Stomach smooth muscle (tissue), 2 donors: ENCODE measurements around the gene MSH3.
"Not testable (repeated sequence)": the region's sequence is repeated elsewhere in the genome, so short reads cannot be mapped to it uniquely, and the experiment has no call there.

Source experiments
- H3K27ac ChIP-seq: one replicate; pipeline ENCODE4 v1.7.0; 2013; ENCODE audit warnings: mild to moderate bottlenecking, low read length, inconsistent platforms
- H3K27me3 ChIP-seq, 2 donors: one replicate each; pipeline ENCODE4 v1.7.0; 2013; ENCODE audit warnings: low read length in 2 of 2; ENCODE audit not compliant: insufficient read depth in 2 of 2, control insufficient read depth in 1 of 2
- H3K36me3 ChIP-seq, 2 donors: one replicate each; pipeline ENCODE4 v1.7.0; 2013; ENCODE audit warnings: low read length in 2 of 2; ENCODE audit not compliant: control insufficient read depth in 2 of 2, insufficient read depth in 2 of 2
- H3K4me1 ChIP-seq: one replicate; pipeline ENCODE4 v1.7.0; 2013; ENCODE audit warnings: low read length; ENCODE audit not compliant: control insufficient read depth, insufficient read depth
- H3K4me3 ChIP-seq, 2 donors: one replicate each; pipeline ENCODE4 v1.7.0; 2013; ENCODE audit warnings: low read length in 2 of 2
- H3K9ac ChIP-seq, 2 donors: one replicate each; pipeline ENCODE4 v1.7.0; 2013; ENCODE audit warnings: low read length in 2 of 2, mild to moderate bottlenecking in 1 of 2
- H3K9me3 ChIP-seq, 2 donors: one replicate each; pipeline ENCODE4 v1.7.0; 2013; ENCODE audit warnings: low read length in 2 of 2; ENCODE audit not compliant: control insufficient read depth in 2 of 2
- donor health status: healthy.
- donor health status: Pancreatic carcinoma.

MSH3 gene

GRCh38 chr5:80809451-80809850, 155.0 kb downstream of the MSH3 start:
- Histone ChIP-seq H3K4me3 (no peak overlapping the region), H3K27me3 (no peaks in the 10 kb centered on the region), H3K9ac (no peak overlapping the region), H3K27ac (no peak overlapping the region), H3K9me3 (no peaks in the 10 kb centered on the region), H3K36me3 (peaks cover 2% of the 10 kb centered on the region in 2 donors), H3K4me1 (no peaks in the 10 kb centered on the region)

GRCh38 chr5:80810425-80810824, 156.0 kb downstream of the MSH3 start:
- Histone ChIP-seq H3K4me1 (no peaks in the 10 kb centered on the region), H3K27ac (no peak overlapping the region), H3K27me3 (no peaks in the 10 kb centered on the region), H3K36me3 (peaks cover 2 to 6% of the 10 kb centered on the region in 2 donors), H3K9ac (no peak overlapping the region), H3K9me3 (no peaks in the 10 kb centered on the region), H3K4me3 (no peak overlapping the region)

- Histone ChIP-seq H3K9ac (no peak overlapping the region), H3K4me1 (no peaks in the 10 kb centered on the region), H3K36me3 (peaks cover 2 to 7% of the 10 kb centered on the region in 2 donors), H3K9me3 (no peaks in the 10 kb centered on the region), H3K4me3 (no peak overlapping the region), H3K27me3 (no peaks in the 10 kb centered on the region), H3K27ac (no peak overlapping the region)
Observed at GRCh38 chr5:80816590-80816989, 162.1 kb downstream of the MSH3 start.

- H3K9me3 ChIP-seq, result no peaks in the 10 kb centered on the region
Observed at GRCh38 chr5:80820685-80821084, 166.2 kb downstream of the MSH3 start.

GRCh38 chr5:80822640-80823039, 168.2 kb downstream of the MSH3 start:
- no peak overlapping the region for H3K27ac ChIP-seq
- no peaks in the 10 kb centered on the region for H3K9me3 ChIP-seq
- H3K9ac ChIP-seq, result no peak overlapping the region
- H3K36me3 ChIP-seq, result peaks cover 0 to 3% of the 10 kb centered on the region in 2 donors
- no peaks in the 10 kb centered on the region for H3K4me1 ChIP-seq
- no peaks in the 10 kb centered on the region for H3K27me3 ChIP-seq
- H3K4me3 ChIP-seq, result no peak overlapping the region

More at GRCh38 chr5:80820685-80821084, 166.2 kb downstream of the MSH3 start:
- H3K9ac ChIP-seq, result no peak overlapping the region
- no peak overlapping the region for H3K27ac ChIP-seq
- no peaks in the 10 kb centered on the region for H3K4me1 ChIP-seq
- H3K4me3 ChIP-seq, result no peak overlapping the region
- H3K27me3 ChIP-seq, result no peaks in the 10 kb centered on the region
- peaks cover 0 to 3% of the 10 kb centered on the region in 2 donors for H3K36me3 ChIP-seq

GRCh38 chr5:80824159-80824558, 169.7 kb downstream of the MSH3 start:
- not testable (repeated sequence) for H3K27ac ChIP-seq

GRCh38 chr5:80825786-80826460, 171.5 kb downstream of the MSH3 start:
- H3K4me1 ChIP-seq, result no peaks in the 10 kb centered on the region
- H3K4me3 ChIP-seq, result no peak overlapping the region
- no peaks in the 10 kb centered on the region for H3K27me3 ChIP-seq
- peaks cover 0 to 6% of the 10 kb centered on the region in 2 donors for H3K9me3 ChIP-seq
- H3K9ac ChIP-seq, result no peak overlapping the region
- no peak overlapping the region for H3K27ac ChIP-seq
- no peaks in the 10 kb centered on the region for H3K36me3 ChIP-seq

More at GRCh38 chr5:80824159-80824558, 169.7 kb downstream of the MSH3 start:
- not testable (repeated sequence) for H3K36me3 ChIP-seq, H3K9ac ChIP-seq, H3K9me3 ChIP-seq, H3K4me3 ChIP-seq, H3K4me1 ChIP-seq, H3K27me3 ChIP-seq

GRCh38 chr5:80834710-80835109, 180.3 kb downstream of the MSH3 start:
- Histone ChIP-seq H3K27me3 (no peaks in the 10 kb centered on the region), H3K9ac (no peak overlapping the region), H3K4me1 (no peaks in the 10 kb centered on the region), H3K27ac (no peak overlapping the region), H3K9me3 (no peaks in the 10 kb centered on the region), H3K36me3 (no peaks in the 10 kb centered on the region), H3K4me3 (no peak overlapping the region)

GRCh38 chr5:80835128-80835527, 180.7 kb downstream of the MSH3 start:
- Histone ChIP-seq H3K4me3 (no peak overlapping the region), H3K4me1 (no peaks in the 10 kb centered on the region), H3K27ac (no peak overlapping the region), H3K36me3 (no peaks in the 10 kb centered on the region), H3K9me3 (no peaks in the 10 kb centered on the region), H3K9ac (no peak overlapping the region), H3K27me3 (no peaks in the 10 kb centered on the region)

- H3K36me3 ChIP-seq, result no peaks in the 10 kb centered on the region
- H3K9ac ChIP-seq, result no peak overlapping the region
- no peaks in the 10 kb centered on the region for H3K27me3 ChIP-seq
- H3K4me1 ChIP-seq, result no peaks in the 10 kb centered on the region
- H3K27ac ChIP-seq, result no peak overlapping the region
- no peak overlapping the region for H3K4me3 ChIP-seq
- no peaks in the 10 kb centered on the region for H3K9me3 ChIP-seq
Observed at GRCh38 chr5:80837679-80838078, 183.2 kb downstream of the MSH3 start.

GRCh38 chr5:80841026-80841797, 186.8 kb downstream of the MSH3 start:
- H3K9me3 ChIP-seq, H3K36me3 ChIP-seq, H3K27me3 ChIP-seq, H3K4me3 ChIP-seq, H3K4me1 ChIP-seq, H3K9ac ChIP-seq, H3K27ac ChIP-seq: not testable (repeated sequence)
